GM19240 (cell line): ENCODE measurements around the gene NAPEPLD.
"Not testable (repeated sequence)": the region's sequence is repeated elsewhere in the genome, so short reads cannot be mapped to it uniquely, and the experiment has no call there.

Experiments
- DNase-seq: peaks from one replicate; pipeline ENCODE4 v3.0.0; 2011; ENCODE audit warnings: low spot score; ENCODE audit not compliant: insufficient read length

Gene NAPEPLD

GRCh38 chr7:103144754-103145153 is 4.1 kb downstream of the NAPEPLD start:
- not testable (repeated sequence) for DNase-seq

DNA sequence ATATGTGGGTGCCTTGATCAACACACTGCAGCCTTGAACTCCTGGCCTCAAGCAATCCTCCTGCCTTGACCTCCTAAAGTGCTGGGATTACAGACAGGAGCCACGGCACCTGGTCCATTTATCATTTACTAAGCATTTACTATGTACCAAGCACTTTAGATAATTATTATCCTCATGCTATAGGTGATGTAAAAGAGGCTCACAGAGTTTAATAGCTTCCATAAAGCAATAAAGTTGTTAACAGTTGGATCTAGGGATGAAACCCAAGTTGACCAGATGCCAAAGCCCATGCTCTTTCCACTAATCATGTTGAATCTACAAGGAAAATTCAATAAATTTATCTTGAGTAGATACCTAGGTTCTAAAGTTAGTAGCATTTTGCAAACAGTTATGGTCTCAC is 5.0 kb downstream of the NAPEPLD start:
- DNase-seq, result no peak

- DNase-seq, result no peak
These were observed 6.4 kb downstream of the NAPEPLD start for GRCh38 chr7:103142494-103142893.

GRCh38 chr7:103141753-103142404 is 7.0 kb downstream of the NAPEPLD start:
- DNase-seq, result no peak

- DNase-seq, result no peak
These were observed 8.2 kb downstream of the NAPEPLD start for GRCh38 chr7:103140685-103141084.

DNA sequence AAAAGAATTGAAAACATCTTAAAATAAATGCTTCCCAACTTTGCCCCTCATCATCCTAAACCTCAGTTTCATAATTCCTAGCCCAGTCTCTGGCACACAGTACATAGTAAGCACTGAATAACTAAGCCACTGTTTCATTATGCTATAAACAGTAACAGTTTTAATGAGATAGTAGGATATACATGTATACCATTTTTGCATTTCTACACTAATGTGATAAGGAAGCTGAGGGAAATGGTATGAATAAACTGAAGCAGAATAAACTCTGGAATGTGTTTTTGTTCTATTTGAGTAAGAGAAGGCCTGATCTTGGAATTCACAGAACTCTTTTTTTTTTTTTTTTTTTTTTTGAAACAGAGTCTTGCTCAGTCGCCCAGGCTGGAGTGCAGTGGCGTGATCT is 8.8 kb downstream of the NAPEPLD start:
- DNase-seq, result no peak

DNA sequence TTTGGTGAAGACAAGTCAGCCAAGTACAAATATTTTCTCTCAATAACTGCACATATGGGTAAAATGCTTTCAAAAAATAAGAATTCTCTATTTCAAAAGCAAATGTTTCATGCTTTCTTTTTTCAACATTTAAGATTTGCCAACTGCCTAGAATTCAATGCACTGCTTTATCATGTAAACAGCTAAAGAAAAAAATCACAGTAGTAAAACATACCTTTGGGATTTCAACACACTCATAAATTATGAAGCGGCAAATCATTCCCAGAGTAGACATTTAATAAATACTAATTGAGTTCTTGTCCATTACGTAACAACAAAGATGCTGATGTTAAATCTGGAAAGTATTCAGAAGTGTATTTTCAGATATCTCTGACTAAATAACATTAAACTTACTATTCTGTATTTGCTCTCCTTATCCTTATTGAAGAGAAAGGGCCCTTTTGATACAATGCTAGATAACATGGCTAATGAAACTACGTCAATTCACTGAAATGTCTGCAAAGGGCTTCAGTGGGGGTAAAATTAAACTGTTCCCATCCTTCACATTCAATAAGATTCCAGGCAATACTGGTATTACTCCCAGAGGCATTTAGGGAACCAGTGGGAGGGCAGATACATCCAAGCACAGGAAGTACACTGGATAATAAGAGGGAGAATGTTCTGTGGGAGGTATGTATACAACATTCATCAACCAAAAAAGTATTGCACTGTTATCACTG is 13.9 kb downstream of the NAPEPLD start:
- DNase-seq, result no peak

DNA sequence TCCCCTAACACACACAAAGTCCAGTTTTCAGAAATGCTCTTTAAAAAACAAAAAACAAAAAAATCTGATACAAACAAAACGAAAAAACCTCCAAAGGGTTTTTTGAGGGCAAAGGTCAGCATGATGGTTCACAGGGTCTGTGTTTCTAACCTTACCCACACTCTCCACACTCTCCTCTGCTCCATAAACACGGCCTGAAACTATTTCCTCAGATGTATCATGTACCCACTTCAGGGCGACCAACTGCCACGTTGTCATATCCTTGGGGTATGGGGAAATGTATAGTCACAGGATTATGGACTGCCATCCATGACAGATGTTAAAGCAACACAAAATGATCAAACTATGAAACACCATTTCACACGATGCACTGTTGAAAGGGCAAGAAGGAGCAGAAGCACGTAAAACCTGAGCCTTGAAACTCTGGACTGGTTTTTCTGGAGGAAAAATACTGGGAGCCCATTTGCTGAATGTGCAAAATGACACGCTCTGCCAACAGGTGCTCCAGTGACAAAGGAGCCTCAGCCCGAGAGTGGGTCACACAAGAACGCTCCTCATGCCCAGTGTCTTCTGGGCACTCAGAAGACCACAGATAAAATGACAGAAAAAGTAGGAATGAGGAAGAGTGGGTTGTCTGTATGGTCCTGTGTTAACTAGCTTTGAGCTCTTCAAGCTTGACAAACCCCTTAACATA is 15.8 kb downstream of the NAPEPLD start:
- DNase-seq, result no peak

DNA sequence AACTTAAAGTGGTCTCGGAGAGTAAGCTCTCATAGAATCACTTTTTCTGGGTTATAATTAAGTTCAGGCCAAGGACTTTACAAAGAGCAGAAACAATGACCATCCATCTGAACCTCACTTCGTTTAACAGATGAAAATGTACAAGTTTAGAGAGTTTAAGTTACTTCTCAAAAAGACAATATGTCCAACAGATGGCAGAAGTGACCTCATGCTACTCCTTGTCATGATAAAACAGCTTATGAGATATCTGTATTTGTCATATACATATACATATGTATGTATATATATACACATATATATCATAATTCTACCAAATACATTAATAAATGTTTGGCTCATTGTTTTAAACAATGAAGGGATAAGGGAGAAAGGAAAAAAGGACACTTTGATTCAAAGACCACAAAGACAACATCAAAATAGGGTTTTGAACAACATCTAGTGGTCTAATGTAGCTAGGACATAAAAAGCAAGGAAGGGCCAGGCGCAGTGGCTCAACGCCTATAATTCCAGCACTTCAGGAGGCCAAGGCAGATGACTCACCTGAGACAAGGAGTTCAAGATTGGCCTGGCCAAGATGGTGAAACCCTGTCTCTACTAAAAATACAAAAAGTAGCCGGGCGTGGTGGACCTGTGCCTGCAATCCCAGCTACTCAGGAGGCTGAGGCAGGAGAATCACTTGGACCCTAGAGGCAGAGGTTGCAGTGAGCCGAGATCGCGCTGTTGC is 17.8 kb downstream of the NAPEPLD start:
- DNase-seq, result no peak

DNA sequence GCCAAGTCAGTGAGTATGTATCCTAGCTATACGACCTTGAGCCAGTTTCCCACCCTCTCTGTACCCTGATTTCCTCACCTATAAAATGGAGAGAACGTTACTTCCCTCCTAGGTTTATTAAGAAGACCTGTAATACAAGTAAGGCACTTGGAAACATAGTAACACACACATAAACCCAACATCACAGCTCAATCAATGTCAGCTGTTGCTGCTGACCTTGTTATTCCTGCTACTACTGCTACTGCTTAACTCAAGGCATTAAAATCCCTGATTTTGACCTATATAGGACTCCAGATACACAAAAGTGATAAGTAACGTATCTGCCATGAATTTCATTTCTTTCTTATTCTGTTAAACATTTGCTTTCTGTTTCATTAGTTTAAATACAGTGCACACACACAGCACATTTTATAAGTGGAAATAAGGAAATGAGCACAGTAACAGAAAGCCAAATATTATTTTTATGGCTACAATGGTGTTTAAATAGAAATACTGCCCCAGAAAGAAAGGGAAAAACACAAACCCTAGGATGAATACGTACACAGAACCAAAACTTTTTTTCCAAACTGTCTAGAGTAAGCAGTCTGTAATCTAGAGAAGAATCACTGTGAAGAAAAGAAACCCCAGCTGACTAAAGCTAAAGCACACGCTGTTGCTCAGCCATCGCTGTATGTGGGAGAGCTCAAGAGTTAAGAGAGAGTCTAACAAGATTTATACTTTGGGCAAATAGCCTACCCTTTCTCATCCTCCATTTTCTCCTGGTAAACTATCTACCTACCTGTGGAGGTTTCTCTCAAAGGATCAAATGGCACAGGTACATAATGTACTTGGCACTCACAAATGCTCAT is 19.0 kb downstream of the NAPEPLD start:
- no peak for DNase-seq

GRCh38 chr7:103127006-103127405 is 21.9 kb downstream of the NAPEPLD start:
- DNase-seq, result no peak

- no peak for DNase-seq
These were observed 24.4 kb downstream of the NAPEPLD start for GRCh38 chr7:103124429-103124979.

DNA sequence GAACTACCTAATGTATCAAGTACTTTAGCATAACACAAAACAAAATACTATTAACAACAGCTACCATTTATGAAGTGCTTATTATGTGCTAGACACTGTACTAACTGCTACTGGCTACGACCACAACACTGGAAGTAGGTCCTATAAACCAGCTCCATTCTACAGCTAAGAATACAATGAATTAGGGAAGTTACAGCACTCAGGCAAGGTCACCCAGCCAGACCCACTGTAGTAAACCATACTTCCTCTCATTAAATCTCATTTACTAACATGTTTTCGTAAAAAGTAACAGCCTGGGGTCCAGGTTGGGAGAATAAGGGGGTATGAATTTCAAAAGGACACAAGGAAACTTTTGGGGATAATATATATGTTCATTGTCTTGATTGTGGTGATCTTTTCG is 25.4 kb downstream of the NAPEPLD start:
- DNase-seq, result no peak

- DNase-seq, result no peak
These were observed 27.3 kb downstream of the NAPEPLD start for GRCh38 chr7:103121641-103122040.

DNA sequence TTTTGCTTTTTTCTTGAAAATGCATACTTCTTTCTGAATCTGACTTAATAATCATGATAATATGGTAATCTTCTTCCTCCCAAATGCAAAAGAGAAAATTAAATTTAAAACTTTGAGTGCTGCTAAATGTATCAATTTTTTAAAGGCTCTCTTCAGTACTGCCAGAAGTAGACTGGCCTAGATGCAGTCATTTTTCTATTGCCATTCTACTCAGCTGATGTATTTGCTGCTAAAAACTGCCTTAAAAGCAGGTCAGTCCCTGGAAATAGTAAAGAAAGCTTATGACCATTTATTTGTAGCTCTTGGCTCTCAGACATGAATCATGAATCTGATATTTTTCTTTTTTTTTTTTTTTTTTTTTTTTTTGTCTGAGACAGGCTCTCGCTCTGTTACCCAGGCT is 28.5 kb downstream of the NAPEPLD start:
- no peak for DNase-seq

DNA sequence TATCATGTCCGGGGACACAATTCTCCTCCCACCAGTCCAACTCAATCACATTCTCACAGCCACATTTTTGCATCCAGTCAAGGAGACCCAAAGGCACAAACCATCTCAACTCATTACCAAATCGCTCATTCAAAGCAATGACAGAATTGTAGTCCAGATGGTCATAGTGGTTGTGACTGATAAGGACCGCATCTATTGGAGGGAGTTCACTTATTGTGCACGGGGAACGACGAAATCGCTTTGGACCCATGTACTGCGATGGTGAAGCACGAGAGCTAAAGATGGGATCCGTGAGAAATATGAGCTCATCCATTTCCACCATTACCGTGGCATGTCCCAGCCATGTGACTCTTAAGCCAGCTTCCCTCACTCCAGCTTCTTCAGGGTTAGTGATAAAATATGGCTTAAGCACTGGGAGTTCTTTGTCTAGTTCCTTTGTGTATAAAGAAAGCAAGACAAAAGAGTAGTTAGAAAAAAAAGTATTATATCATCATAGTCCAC is 29.1 kb downstream of the NAPEPLD start:
- DNase-seq, result no peak

DNA sequence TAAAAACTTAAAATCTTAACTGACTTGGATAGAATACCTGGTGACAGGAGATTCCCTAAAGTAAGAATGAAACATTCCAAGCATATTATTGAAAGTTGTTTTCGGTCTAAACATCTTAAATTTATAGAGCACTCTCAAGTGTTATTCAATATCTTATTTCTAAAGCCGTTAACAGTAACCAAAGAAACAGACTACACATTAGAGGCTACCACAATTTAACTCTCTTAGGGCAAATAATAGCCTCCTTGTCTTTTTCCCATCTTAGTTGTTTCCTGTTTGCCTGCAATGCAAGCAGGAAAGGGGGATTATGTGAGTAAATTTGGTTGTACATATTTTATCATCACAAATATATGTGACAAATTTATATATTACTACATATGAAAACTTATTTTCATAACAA is 31.4 kb downstream of the NAPEPLD start:
- no peak for DNase-seq

DNA sequence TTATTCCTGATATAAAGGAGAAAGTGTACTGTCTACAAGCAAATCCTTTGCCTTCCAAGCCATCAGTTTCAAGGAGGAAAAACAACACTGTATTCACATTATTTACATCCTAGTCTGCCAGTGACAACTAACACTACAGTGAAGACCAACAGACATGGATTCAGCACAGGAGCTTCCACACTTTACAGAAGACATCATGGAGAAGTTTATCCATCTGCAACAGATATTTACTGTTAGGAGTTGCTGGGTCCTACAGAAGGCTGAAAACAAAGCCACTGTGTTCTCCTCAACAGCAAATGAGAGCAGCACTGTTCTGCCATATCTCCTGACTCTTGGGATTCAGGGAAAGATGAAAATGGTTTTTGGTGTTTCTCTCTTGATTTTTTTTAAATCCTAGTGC is 31.9 kb downstream of the NAPEPLD start:
- no peak for DNase-seq

DNA sequence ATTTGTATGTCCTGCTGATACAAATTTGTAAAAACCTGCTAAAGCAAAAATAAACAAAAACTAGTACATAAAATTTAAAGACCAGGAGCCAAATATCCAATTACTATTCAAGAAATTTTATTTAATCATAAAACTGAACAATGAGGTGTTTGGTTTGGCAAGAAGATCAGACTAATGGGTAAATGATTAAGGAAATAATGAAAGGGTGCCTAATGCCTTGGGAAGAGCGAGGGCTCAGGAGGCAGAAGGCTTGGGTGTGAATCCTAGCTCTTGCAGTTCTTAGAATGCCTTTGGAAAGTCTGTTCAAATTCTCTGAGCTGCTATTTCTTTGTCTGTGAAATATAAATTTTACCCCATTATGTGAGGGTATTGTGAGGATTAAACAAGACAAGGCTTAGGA is 32.4 kb downstream of the NAPEPLD start:
- no peak for DNase-seq

DNA sequence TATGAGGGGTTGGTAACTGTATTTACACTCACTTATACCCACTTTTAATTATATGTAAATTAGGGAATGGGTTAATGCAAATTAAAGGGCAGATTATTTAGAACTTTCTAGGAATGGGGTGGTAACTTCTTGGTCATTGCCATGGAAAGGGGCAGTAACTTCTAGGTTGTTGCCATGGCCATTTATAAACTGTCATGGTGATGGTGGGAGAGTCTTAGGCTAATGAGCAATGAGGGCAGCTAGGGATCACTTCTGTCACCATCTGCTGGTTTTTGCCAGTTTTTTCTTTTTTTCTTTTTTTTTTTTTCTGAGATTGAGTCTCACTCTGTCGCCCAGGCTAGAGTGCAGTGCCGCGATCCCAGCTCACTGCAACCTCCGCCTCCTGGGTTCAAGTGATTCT is 33.1 kb downstream of the NAPEPLD start:
- no peak for DNase-seq

DNA sequence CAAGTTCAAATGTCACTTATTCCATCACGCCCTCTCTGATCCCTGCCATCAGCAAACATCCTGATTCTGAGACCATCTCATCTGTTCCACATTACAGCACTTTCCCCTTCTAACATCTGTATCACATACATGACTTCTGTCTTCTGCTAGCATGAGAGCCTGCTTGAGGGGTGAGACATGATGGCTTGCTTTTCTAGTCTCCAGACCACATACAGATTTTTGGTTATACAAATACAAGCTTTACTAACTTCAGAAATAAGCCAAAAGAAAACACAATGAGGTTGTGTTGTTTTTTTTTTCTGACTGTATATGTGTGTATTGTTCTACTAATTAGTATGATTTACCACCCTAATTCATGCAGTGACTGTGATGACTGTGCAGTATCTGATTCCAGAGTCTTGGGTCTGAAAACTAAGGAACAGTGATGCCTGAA is 34.3 kb downstream of the NAPEPLD start:
- no peak for DNase-seq
